Measurements from ENCODE around the gene ESR2. TPM values are rescaled to one million over a fixed set of nuclear protein-coding genes. Genes with fewer than 3 reads are reported as not detected.

Gene ESR2
- polyA plus RNA-seq, 3 donors: 0.04 TPM; not detected in 2

GRCh38 chr14:64272019-64272418 is 22.2 kb downstream of the ESR2 start:
- Histone ChIP-seq H3K9ac (ENCODE audit: insufficient read depth, low read length, poor library complexity, severe bottlenecking) (no peak overlapping the region), H3K4me3 (replicated peaks in 1 of 3; ENCODE audit: low read depth in 2 of 3, low read length in 3 of 3) (no peak overlapping the region), H4K20me1 (ENCODE audit: insufficient read depth, low read length) (no peaks in the 10 kb centered on the region), H3K36me3 (replicated peaks in 1 of 2; ENCODE audit: control insufficient read depth in 1 of 2, insufficient read depth in 2 of 2, low read length in 2 of 2) (no peaks in the 10 kb centered on the region), H3K9me3 (replicated peaks in 1 of 2; ENCODE audit: control insufficient read depth in 1 of 2, insufficient read depth in 1 of 2, low read length in 2 of 2) (peaks cover 0 to 3% of the 10 kb centered on the region in 2 donors), H2AFZ (ENCODE audit: insufficient read depth, low read depth, low read length, poor library complexity, severe bottlenecking) (no peak overlapping the region), H3K79me2 (ENCODE audit: insufficient read depth, low read length) (no peaks in the 10 kb centered on the region), H3K4me1 (ENCODE audit: control insufficient read depth in 1 of 2, insufficient read depth in 2 of 2, low read length in 2 of 2) (no peaks in the 10 kb centered on the region), H3K27ac (ENCODE audit: low read depth in 1 of 2, low read length in 2 of 2) (no peak overlapping the region), H3K4me2 (replicated peaks; ENCODE audit: extremely low read depth, low read length, poor library complexity, severe bottlenecking) (no peak overlapping the region), H3K27me3 (ENCODE audit: control insufficient read depth in 2 of 2, insufficient read depth in 2 of 2, low read length in 2 of 2) (no peaks in the 10 kb centered on the region)
- no peak overlapping the region for H3K27ac Mint-ChIP-seq
- DNase-seq: no peak
- TF ChIP-seq, protein P1, sequence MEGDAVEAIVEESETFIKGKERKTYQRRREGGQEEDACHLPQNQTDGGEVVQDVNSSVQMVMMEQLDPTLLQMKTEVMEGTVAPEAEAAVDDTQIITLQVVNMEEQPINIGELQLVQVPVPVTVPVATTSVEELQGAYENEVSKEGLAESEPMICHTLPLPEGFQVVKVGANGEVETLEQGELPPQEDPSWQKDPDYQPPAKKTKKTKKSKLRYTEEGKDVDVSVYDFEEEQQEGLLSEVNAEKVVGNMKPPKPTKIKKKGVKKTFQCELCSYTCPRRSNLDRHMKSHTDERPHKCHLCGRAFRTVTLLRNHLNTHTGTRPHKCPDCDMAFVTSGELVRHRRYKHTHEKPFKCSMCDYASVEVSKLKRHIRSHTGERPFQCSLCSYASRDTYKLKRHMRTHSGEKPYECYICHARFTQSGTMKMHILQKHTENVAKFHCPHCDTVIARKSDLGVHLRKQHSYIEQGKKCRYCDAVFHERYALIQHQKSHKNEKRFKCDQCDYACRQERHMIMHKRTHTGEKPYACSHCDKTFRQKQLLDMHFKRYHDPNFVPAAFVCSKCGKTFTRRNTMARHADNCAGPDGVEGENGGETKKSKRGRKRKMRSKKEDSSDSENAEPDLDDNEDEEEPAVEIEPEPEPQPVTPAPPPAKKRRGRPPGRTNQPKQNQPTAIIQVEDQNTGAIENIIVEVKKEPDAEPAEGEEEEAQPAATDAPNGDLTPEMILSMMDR (IDR thresholded peaks at IDR 0.05): no peak
- intact Hi-C loops (cut with micrococcal nuclease): no loop called here
- H3K36me3 Mint-ChIP-seq: no peaks in the 10 kb centered on the region
- peaks cover 0 to 10% (median 2%) of the 10 kb centered on the region in 7 donors for H3K9me3 Mint-ChIP-seq
- peaks cover 0 to 2% (median 0%) of the 10 kb centered on the region in 3 donors for H3K27me3 Mint-ChIP-seq (ENCODE audit: low read depth in 3 of 3)
- H3K4me3 Mint-ChIP-seq: no peak overlapping the region
- no peaks in the 10 kb centered on the region for H3K4me1 Mint-ChIP-seq

GRCh38 chr14:64266239-64266638 is 27.9 kb downstream of the ESR2 start:
- WGBS (ENCODE audit: insufficient coverage): 20% methylated on average over 1 of the region's 2 CpGs
- Histone ChIP-seq H3K9ac (ENCODE audit: insufficient read depth, low read length, poor library complexity, severe bottlenecking) (no peak overlapping the region), H3K4me2 (replicated peaks; ENCODE audit: extremely low read depth, low read length, poor library complexity, severe bottlenecking) (no peak overlapping the region), H3K27me3 (ENCODE audit: control insufficient read depth in 2 of 2, insufficient read depth in 2 of 2, low read length in 2 of 2) (no peaks in the 10 kb centered on the region), H4K20me1 (ENCODE audit: insufficient read depth, low read length) (no peaks in the 10 kb centered on the region), H3K9me3 (replicated peaks in 1 of 2; ENCODE audit: control insufficient read depth in 1 of 2, insufficient read depth in 1 of 2, low read length in 2 of 2) (no peaks in the 10 kb centered on the region), H3K79me2 (ENCODE audit: insufficient read depth, low read length) (no peaks in the 10 kb centered on the region), H3K36me3 (replicated peaks in 1 of 2; ENCODE audit: control insufficient read depth in 1 of 2, insufficient read depth in 2 of 2, low read length in 2 of 2) (no peaks in the 10 kb centered on the region), H3K4me1 (ENCODE audit: control insufficient read depth in 1 of 2, insufficient read depth in 2 of 2, low read length in 2 of 2) (no peaks in the 10 kb centered on the region), H3K27ac (ENCODE audit: low read depth in 1 of 2, low read length in 2 of 2) (no peak overlapping the region), H3K4me3 (replicated peaks in 1 of 3; ENCODE audit: low read depth in 2 of 3, low read length in 3 of 3) (no peak overlapping the region), H2AFZ (ENCODE audit: insufficient read depth, low read depth, low read length, poor library complexity, severe bottlenecking) (no peak overlapping the region)
- H3K4me1 Mint-ChIP-seq: no peaks in the 10 kb centered on the region
- no peak for DNase-seq
- TF ChIP-seq, protein P1 (IDR thresholded peaks at IDR 0.05): no peak
- H3K4me3 Mint-ChIP-seq: no peak overlapping the region
- peaks cover 0 to 7% (median 2%) of the 10 kb centered on the region in 3 donors for H3K27me3 Mint-ChIP-seq (ENCODE audit: low read depth in 3 of 3)
- no peak overlapping the region for H3K27ac Mint-ChIP-seq
- peaks cover 0 to 6% (median 0%) of the 10 kb centered on the region in 7 donors for H3K9me3 Mint-ChIP-seq
- intact Hi-C loops (cut with micrococcal nuclease): no loop called here
- H3K36me3 Mint-ChIP-seq: no peaks in the 10 kb centered on the region

Measured in CD14-positive monocyte (primary cell).